MM.1S (cell line): ENCODE measurements around the gene GJA10.

Experiments
- CTCF ChIP-seq: fragments of 300-600 bp; sonication (generic); IDR thresholded peaks from 2 replicates; pipeline ENCODE4 v1.5.1; 2016; ENCODE audit warnings: antibody characterized with exemption, low read length, mixed read lengths
- EZH2 ChIP-seq: fragments of 300-600 bp; sonication (generic); optimal IDR thresholded peaks from 2 replicates; pipeline ENCODE3; 2017; ENCODE audit warnings: low read depth, mild to moderate bottlenecking, antibody characterized with exemption, low read length, mixed read lengths

- no peak for TF ChIP-seq CTCF
- TF ChIP-seq EZH2 = no peak
These were observed 34.3 kb downstream of the GJA10 start for GRCh38 chr6:89928604-89929003.
